Activated T-cell treated with anti-CD3 and anti-CD28 coated beads, Interleukin-2, amount 50 U/mL, for 1 hour (primary cell): ENCODE results near the gene COL28A1.

Experiments used
- DNase-seq: peaks from one replicate; pipeline ENCODE4 v3.0.0-alpha.2; 2020

Gene COL28A1

GRCh38 chr7:7452119-7452518, 83.6 kb downstream of the COL28A1 start:
- DNase-seq: no peak

GRCh38 chr7:7449055-7449454, 86.6 kb downstream of the COL28A1 start:
- no peak for DNase-seq

- no peak for DNase-seq
Measured at GRCh38 chr7:7446616-7447015, 89.1 kb downstream of the COL28A1 start.

GRCh38 chr7:7443806-7444350, 91.8 kb downstream of the COL28A1 start:
- no peak for DNase-seq

- DNase-seq: no peak
Measured at GRCh38 chr7:7439564-7439963, 96.1 kb downstream of the COL28A1 start.

GRCh38 chr7:7438851-7439250, 96.8 kb downstream of the COL28A1 start:
- no peak for DNase-seq

GRCh38 chr7:7435978-7436377, 99.7 kb downstream of the COL28A1 start:
- DNase-seq: no peak

- no peak for DNase-seq
Measured at GRCh38 chr7:7434329-7434728, 101.3 kb downstream of the COL28A1 start.

- no peak for DNase-seq
Measured at GRCh38 chr7:7433811-7434210, 101.9 kb downstream of the COL28A1 start.

- no peak for DNase-seq
Measured at GRCh38 chr7:7432979-7433378, 102.7 kb downstream of the COL28A1 start.

GRCh38 chr7:7428806-7429205, 106.9 kb downstream of the COL28A1 start:
- no peak for DNase-seq

GRCh38 chr7:7427363-7427762, 108.3 kb downstream of the COL28A1 start:
- no peak for DNase-seq

GRCh38 chr7:7426676-7427075, 109.0 kb downstream of the COL28A1 start:
- no peak for DNase-seq

GRCh38 chr7:7425321-7425720, 110.4 kb downstream of the COL28A1 start:
- DNase-seq: no peak

- DNase-seq: peak; percentile 30
Measured at GRCh38 chr7:7424151-7424873, 111.4 kb downstream of the COL28A1 start.

GRCh38 chr7:7422641-7423040, 113.0 kb downstream of the COL28A1 start:
- no peak for DNase-seq

GRCh38 chr7:7421826-7422225, 113.8 kb downstream of the COL28A1 start:
- DNase-seq: no peak

GRCh38 chr7:7418997-7419396, 116.7 kb downstream of the COL28A1 start:
- DNase-seq: no peak

GRCh38 chr7:7417851-7418250, 117.8 kb downstream of the COL28A1 start:
- no peak for DNase-seq

GRCh38 chr7:7417414-7417813, 118.3 kb downstream of the COL28A1 start:
- no peak for DNase-seq

- no peak for DNase-seq
Measured at GRCh38 chr7:7416031-7416858, 119.4 kb downstream of the COL28A1 start.

- no peak for DNase-seq
Measured at GRCh38 chr7:7414791-7415603, 120.7 kb downstream of the COL28A1 start.
